Hepatocyte (in vitro differentiated cells): Measurements from ENCODE around the gene NANS.

Experiments
- CTCF ChIP-seq: fragments of 200-600 bp; sonication (generic); IDR thresholded peaks from 2 replicates; pipeline ENCODE4 v1.5.1; 2016; ENCODE audit warnings: antibody characterized with exemption, mild to moderate bottlenecking; ENCODE audit not compliant: poor library complexity
- EZH2 ChIP-seq: fragments of 200-600 bp; sonication (generic); IDR thresholded peaks from 2 replicates; pipeline ENCODE4 v1.6.1; 2016; ENCODE audit warnings: antibody characterized with exemption, mild to moderate bottlenecking, borderline replicate concordance
- EZH2phosphoT487 ChIP-seq: fragments of 200-600 bp; sonication (generic); IDR thresholded peaks from one replicate; pipeline ENCODE4 v1.6.1; 2018; ENCODE audit warnings: antibody characterized with exemption, mild to moderate bottlenecking, low read depth, moderate library complexity; ENCODE audit not compliant: unreplicated experiment, severe bottlenecking

DNA sequence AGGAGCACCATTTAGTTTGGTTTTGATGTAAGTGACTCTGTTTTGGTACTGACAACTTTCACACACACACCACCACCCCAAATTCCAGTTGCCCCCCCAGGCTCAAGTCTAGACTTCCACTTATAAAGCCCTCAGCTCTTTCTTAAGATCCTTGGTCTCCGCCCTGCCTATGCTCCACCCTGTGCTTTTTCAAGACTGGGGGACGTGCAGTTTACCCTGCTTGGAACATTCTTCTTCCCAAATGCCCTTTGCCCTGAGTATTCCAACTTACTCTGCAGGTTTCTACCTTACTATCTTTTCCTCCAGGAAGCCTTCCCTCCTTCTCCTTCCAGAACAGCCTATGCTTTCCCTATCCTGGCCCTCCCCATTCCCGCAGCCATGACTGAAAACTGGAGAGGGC is 63.9 kb downstream of the NANS start:
- TF ChIP-seq CTCF (no peak), EZH2 (no peak), EZH2phosphoT487 (no peak)
